AG09319 (cell line): ENCODE results near the gene LRRC57.
A peak's percentile ranks its signal among the peaks of the same experiment; 100 is the strongest.
"Not testable (repeated sequence)": the region's sequence is repeated elsewhere in the genome, so short reads cannot be mapped to it uniquely, and the experiment has no call there.

Experiments
- DNase-seq: peaks from one replicate; pipeline ENCODE4 v3.0.0-alpha.2; 2010; ENCODE audit warnings: low read depth; ENCODE audit errors: extremely low read depth
- TF ChIP-seq, protein P1 (sequence below): IDR thresholded peaks from 2 replicates; pipeline ENCODE4 v1.5.1; 2011; ENCODE audit warnings: low read depth, mild to moderate bottlenecking, inconsistent platforms, low read length, moderate library complexity

Gene LRRC57

GRCh38 chr15:42576776-42577175 lies 28.2 kb upstream of the LRRC57 start:
- no peak for DNase-seq
- TF ChIP-seq, protein P1, sequence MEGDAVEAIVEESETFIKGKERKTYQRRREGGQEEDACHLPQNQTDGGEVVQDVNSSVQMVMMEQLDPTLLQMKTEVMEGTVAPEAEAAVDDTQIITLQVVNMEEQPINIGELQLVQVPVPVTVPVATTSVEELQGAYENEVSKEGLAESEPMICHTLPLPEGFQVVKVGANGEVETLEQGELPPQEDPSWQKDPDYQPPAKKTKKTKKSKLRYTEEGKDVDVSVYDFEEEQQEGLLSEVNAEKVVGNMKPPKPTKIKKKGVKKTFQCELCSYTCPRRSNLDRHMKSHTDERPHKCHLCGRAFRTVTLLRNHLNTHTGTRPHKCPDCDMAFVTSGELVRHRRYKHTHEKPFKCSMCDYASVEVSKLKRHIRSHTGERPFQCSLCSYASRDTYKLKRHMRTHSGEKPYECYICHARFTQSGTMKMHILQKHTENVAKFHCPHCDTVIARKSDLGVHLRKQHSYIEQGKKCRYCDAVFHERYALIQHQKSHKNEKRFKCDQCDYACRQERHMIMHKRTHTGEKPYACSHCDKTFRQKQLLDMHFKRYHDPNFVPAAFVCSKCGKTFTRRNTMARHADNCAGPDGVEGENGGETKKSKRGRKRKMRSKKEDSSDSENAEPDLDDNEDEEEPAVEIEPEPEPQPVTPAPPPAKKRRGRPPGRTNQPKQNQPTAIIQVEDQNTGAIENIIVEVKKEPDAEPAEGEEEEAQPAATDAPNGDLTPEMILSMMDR, result no peak

GRCh38 chr15:42576040-42576594 lies 27.5 kb upstream of the LRRC57 start:
- no peak for DNase-seq
- TF ChIP-seq, protein P1, result no peak

GRCh38 chr15:42575188-42576039 lies 26.8 kb upstream of the LRRC57 start, which contains the start of gene STARD9:
Gene STARD9, plus strand, starts transcription at chr15:42575606. Its CDS starts 110 bp downstream, at chr15:42575716.
- TF ChIP-seq, protein P1, result no peak
- DNase-seq, result peak; percentile 97

DNA sequence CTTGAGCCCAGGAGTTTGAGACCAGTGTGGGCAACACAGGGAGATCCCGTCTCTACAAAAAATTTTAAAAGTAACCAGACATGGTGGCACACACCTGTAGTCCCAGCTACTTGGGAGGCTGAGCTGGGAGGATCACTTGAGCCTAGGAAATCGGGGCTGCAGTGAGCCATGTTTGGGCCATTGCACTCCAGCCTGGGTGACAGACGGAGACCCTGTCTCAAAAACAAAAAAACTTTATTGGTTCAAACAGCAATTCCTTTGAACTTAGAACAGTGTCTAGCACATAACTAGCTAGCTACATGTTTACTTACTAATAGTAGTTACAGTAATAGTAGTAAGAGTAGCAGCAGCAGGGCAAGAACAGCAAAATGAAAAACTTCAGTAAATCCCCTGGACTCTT lies 10.1 kb upstream of the LRRC57 start:
- TF ChIP-seq, protein P1, result no peak
- no peak for DNase-seq

GRCh38 chr15:42556550-42557207 lies 8.1 kb upstream of the LRRC57 start:
- not testable (repeated sequence) for DNase-seq

DNA sequence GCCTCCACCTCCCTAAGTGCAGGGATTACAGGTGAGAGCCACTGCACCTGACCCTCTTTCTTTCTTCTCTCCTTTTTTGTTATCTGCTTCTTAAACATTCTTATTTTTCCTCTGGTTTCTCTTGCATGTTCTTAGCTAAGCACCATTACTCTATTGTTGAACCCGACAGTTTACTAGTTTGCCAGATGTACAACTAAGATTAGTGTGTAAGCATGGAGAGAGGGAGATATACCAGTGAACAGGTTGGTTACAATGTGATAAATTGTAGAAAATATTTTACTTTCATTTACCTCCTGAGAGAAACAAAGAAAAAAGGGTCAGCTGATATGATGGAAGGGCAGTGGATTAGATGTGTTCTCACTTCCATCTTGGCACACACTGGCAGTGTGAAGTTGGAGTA lies 5.0 kb upstream of the LRRC57 start:
- DNase-seq, result no peak
- TF ChIP-seq, protein P1, result no peak

DNA sequence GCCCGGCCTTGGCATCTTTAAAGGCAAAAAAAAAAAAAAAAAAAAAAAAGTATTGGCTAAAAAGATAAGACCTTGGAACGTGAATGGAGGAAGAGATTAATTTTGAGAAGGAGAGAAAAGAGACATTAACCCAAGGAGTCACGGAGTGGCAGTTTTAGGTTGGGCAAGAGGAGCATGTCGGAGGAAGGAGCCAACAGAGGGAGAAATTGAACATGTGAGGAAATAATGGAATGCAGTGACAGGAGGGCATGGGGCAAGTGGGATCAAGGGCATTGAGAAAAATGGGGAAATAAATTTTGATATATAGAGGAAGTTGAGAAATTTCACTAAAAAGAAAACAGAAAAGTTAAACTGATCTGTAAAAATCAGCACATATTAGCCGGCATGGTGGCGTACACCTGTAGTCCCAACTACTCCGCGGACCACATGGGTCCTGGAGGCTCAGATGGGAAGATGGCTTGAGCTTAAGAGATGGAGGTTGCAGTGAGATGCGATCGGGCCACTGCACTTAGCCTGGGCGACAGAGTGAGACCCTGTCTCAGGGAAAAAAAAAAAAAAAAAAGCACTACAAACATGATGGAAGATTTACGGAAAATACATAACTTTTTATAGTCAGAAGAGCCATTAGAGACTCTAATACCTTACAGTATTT lies 1.3 kb upstream of the LRRC57 start:
- DNase-seq, result no peak
- TF ChIP-seq, protein P1, result no peak
